Neural progenitor cell (in vitro differentiated cells): Measurements from ENCODE around the gene RUFY4. TPM values are rescaled to one million over a fixed set of nuclear protein-coding genes. Genes with fewer than 3 reads are reported as not detected.

Experiments used
- DNase-seq: peaks from one replicate; pipeline ENCODE4 v3.0.0-alpha.2; 2016; ENCODE audit warnings: low spot score
- H2AFZ ChIP-seq: fragments of 200-600 bp; sonication (generic); replicated peaks from 2 replicates; pipeline ENCODE4 v1.6.1; 2016; ENCODE audit warnings: antibody characterized with exemption
- H3F3A ChIP-seq: fragments of 200-600 bp; sonication (generic); 2 replicates; pipeline ENCODE4 v1.6.1; 2016; ENCODE audit warnings: antibody characterized with exemption, low read depth
- H3K27ac ChIP-seq: fragments of 200-600 bp; sonication (generic); 2 replicates; pipeline ENCODE4 v1.5.1; 2016; ENCODE audit warnings: mild to moderate bottlenecking
- H3K27me3 ChIP-seq: fragments of 200-600 bp; sonication (generic); 2 replicates; pipeline ENCODE4 v1.6.1; 2016; ENCODE audit warnings: mild to moderate bottlenecking, moderate library complexity
- H3K36me3 ChIP-seq: fragments of 200-600 bp; sonication (generic); 2 replicates; pipeline ENCODE4 v1.5.1; 2016
- H3K4me1 ChIP-seq: fragments of 200-600 bp; sonication (generic); 2 replicates; pipeline ENCODE4 v1.6.1; 2016; ENCODE audit warnings: mixed run types
- H3K4me2 ChIP-seq: fragments of 200-600 bp; sonication (generic); 2 replicates; pipeline ENCODE4 v1.6.1; 2016
- H3K4me3 ChIP-seq: fragments of 200-600 bp; sonication (generic); 2 replicates; pipeline ENCODE4 v1.5.1; 2016
- H3K79me2 ChIP-seq: fragments of 200-600 bp; sonication (generic); 2 replicates; pipeline ENCODE4 v1.6.1; 2016; ENCODE audit warnings: low read depth
- H3K9ac ChIP-seq: fragments of 200-600 bp; sonication (generic); 2 replicates; pipeline ENCODE4 v1.6.1; 2016
- H3K9me3 ChIP-seq: fragments of 200-600 bp; sonication (generic); 2 replicates; pipeline ENCODE4 v1.5.1; 2016; ENCODE audit warnings: low read depth
- H4K20me1 ChIP-seq: fragments of 200-600 bp; sonication (generic); 2 replicates; pipeline ENCODE4 v1.6.1; 2016; ENCODE audit warnings: low read depth
- H3K27ac Mint-ChIP-seq: 3 replicates; pipeline ENCODE4 v1.8.0; 2021; ENCODE audit warnings: mixed read lengths
- H3K27me3 Mint-ChIP-seq: 2 replicates; pipeline ENCODE4 v1.8.0; 2022; ENCODE audit warnings: low read depth, mild to moderate bottlenecking, inconsistent platforms, moderate library complexity, mixed read lengths; ENCODE audit not compliant: insufficient read depth
- H3K36me3 Mint-ChIP-seq: 3 replicates; pipeline ENCODE4 v1.8.0; 2021; ENCODE audit warnings: mixed read lengths
- H3K4me1 Mint-ChIP-seq: 3 replicates; pipeline ENCODE4 v1.8.0; 2021; ENCODE audit warnings: mixed read lengths
- H3K4me3 Mint-ChIP-seq: 3 replicates; pipeline ENCODE4 v1.8.0; 2021; ENCODE audit warnings: mild to moderate bottlenecking, moderate library complexity, mixed read lengths
- H3K9me3 Mint-ChIP-seq: 3 replicates; pipeline ENCODE4 v1.8.0; 2020; ENCODE audit warnings: mixed read lengths
- CTCF ChIP-seq: fragments of 200-600 bp; sonication (generic); IDR thresholded peaks from 2 replicates; pipeline ENCODE4 v1.5.1; 2017; ENCODE audit warnings: antibody characterized with exemption, mild to moderate bottlenecking
- EZH2 ChIP-seq: fragments of 200-600 bp; sonication (generic); IDR thresholded peaks from 2 replicates; pipeline ENCODE4 v1.6.1; 2017; ENCODE audit warnings: antibody characterized with exemption, mild to moderate bottlenecking, moderate library complexity
- EZH2phosphoT487 ChIP-seq: fragments of 200-600 bp; sonication (generic); IDR thresholded peaks from 2 replicates; pipeline ENCODE4 v1.6.1; 2017; ENCODE audit warnings: antibody characterized with exemption
- total RNA-seq: library from RNA; depleted of rRNA; stranded (reverse); fragments of >200 nt; gene quantifications from 2 replicates; pipeline ENCODE4 v1.2.3, GENCODE V29; 2015; ENCODE audit warnings: low replicate concordance

The RUFY4 gene
- total RNA-seq, 1 donor from 2014 or later: not detected

- H3K4me2 ChIP-seq: no peak overlapping the region
- peaks cover 12% of the 10 kb centered on the region for H3K27me3 Mint-ChIP-seq
- peaks cover 3% of the 10 kb centered on the region for H3K4me1 Mint-ChIP-seq
- no peak overlapping the region for H3K27ac Mint-ChIP-seq
- H3K9ac ChIP-seq: no peak overlapping the region
- H2AFZ ChIP-seq: no peak overlapping the region
- no peaks in the 10 kb centered on the region for H3K9me3 Mint-ChIP-seq
- H3K27ac ChIP-seq: no peak overlapping the region
- no peaks in the 10 kb centered on the region for H3K79me2 ChIP-seq
- H3K36me3 ChIP-seq: no peaks in the 10 kb centered on the region
- H3K9me3 ChIP-seq: no peaks in the 10 kb centered on the region
- no peak for DNase-seq
- H3F3A ChIP-seq: no peaks in the 10 kb centered on the region
- H3K4me1 ChIP-seq: peaks cover 11% of the 10 kb centered on the region
- no peaks in the 10 kb centered on the region for H3K36me3 Mint-ChIP-seq
- TF ChIP-seq CTCF (no peak), EZH2 (no peak), EZH2phosphoT487 (no peak)
- H4K20me1 ChIP-seq: no peaks in the 10 kb centered on the region
- H3K27me3 ChIP-seq: peaks cover 24% of the 10 kb centered on the region
- H3K4me3 Mint-ChIP-seq: no peak overlapping the region
- no peak overlapping the region for H3K4me3 ChIP-seq
Measured at GRCh38 chr2:218067523-218067922, 1.5 kb upstream of the RUFY4 start.

- H3K27me3 ChIP-seq: peaks cover 24% of the 10 kb centered on the region
- H3K9me3 Mint-ChIP-seq: no peaks in the 10 kb centered on the region
- H3K4me2 ChIP-seq: no peak overlapping the region
- no peaks in the 10 kb centered on the region for H3K79me2 ChIP-seq
- no peak overlapping the region for H3K4me3 ChIP-seq
- H3K27me3 Mint-ChIP-seq: peaks cover 7% of the 10 kb centered on the region
- DNase-seq: no peak
- peaks cover 11% of the 10 kb centered on the region for H3K4me1 ChIP-seq
- no peaks in the 10 kb centered on the region for H4K20me1 ChIP-seq
- H3K9ac ChIP-seq: no peak overlapping the region
- H3K27ac ChIP-seq: no peak overlapping the region
- no peak for TF ChIP-seq CTCF
- TF ChIP-seq EZH2: no peak
- no peak for TF ChIP-seq EZH2phosphoT487
- H2AFZ ChIP-seq: no peak overlapping the region
- H3F3A ChIP-seq: no peaks in the 10 kb centered on the region
- H3K4me3 Mint-ChIP-seq: no peak overlapping the region
- no peaks in the 10 kb centered on the region for H3K36me3 ChIP-seq
- H3K36me3 Mint-ChIP-seq: no peaks in the 10 kb centered on the region
- H3K27ac Mint-ChIP-seq: no peak overlapping the region
- H3K9me3 ChIP-seq: no peaks in the 10 kb centered on the region
- H3K4me1 Mint-ChIP-seq: peaks cover 3% of the 10 kb centered on the region
Measured at GRCh38 chr2:218069606-218070300, 700 bp downstream of the RUFY4 start.

- no peaks in the 10 kb centered on the region for H3K36me3 ChIP-seq
- peaks cover 24% of the 10 kb centered on the region for H3K27me3 ChIP-seq
- no peak overlapping the region for H3K27ac Mint-ChIP-seq
- H3K9ac ChIP-seq: no peak overlapping the region
- H3K4me3 Mint-ChIP-seq: no peak overlapping the region
- no peak overlapping the region for H3K4me2 ChIP-seq
- H3K79me2 ChIP-seq: no peaks in the 10 kb centered on the region
- no peaks in the 10 kb centered on the region for H3K9me3 ChIP-seq
- no peaks in the 10 kb centered on the region for H3F3A ChIP-seq
- H3K4me1 Mint-ChIP-seq: peaks cover 3% of the 10 kb centered on the region
- no peaks in the 10 kb centered on the region for H4K20me1 ChIP-seq
- H3K4me3 ChIP-seq: no peak overlapping the region
- no peaks in the 10 kb centered on the region for H3K9me3 Mint-ChIP-seq
- H2AFZ ChIP-seq: no peak overlapping the region
- TF ChIP-seq CTCF: no peak
- TF ChIP-seq EZH2: no peak
- TF ChIP-seq EZH2phosphoT487: no peak
- peaks cover 5% of the 10 kb centered on the region for H3K4me1 ChIP-seq
- H3K27ac ChIP-seq: no peak overlapping the region
- no peak for DNase-seq
- no peaks in the 10 kb centered on the region for H3K36me3 Mint-ChIP-seq
- peaks cover 10% of the 10 kb centered on the region for H3K27me3 Mint-ChIP-seq
Measured at GRCh38 chr2:218070587-218070986, 1.5 kb downstream of the RUFY4 start.
